K562 (cell line): ENCODE data around the gene TYW1. TPM values are rescaled to one million over a fixed set of nuclear protein-coding genes. Genes with fewer than 3 reads are reported as not detected.

Experiments used
- ASH1L ChIP-seq: fragments of 450-650 bp; IDR thresholded peaks from 2 replicates; pipeline ENCODE4 v1.6.1; 2018; ENCODE audit warnings: borderline replicate concordance, mild to moderate bottlenecking, low read depth; ENCODE audit not compliant: partially characterized antibody
- CC2D1A ChIP-seq: fragments of 450-650 bp; IDR thresholded peaks from 2 replicates; pipeline ENCODE4 v1.6.1; 2017; ENCODE audit warnings: mild to moderate bottlenecking
- CHD2 ChIP-seq: IDR thresholded peaks from 2 replicates; pipeline ENCODE4 v1.6.1; 2011; ENCODE audit warnings: low read depth, low read length
- EZH2 ChIP-seq: IDR thresholded peaks from 2 replicates; pipeline ENCODE4 v1.6.1; 2012; ENCODE audit warnings: low read depth, mild to moderate bottlenecking, inconsistent platforms, low read length, borderline replicate concordance
- FOS ChIP-seq: IDR thresholded peaks from 3 replicates; pipeline ENCODE4 v1.6.1; 2011; ENCODE audit not compliant: insufficient read length; ENCODE audit errors: extremely low read depth
- MTA3 ChIP-seq: fragments of 450-650 bp; formaldehyde crosslinking; IDR thresholded peaks from 2 replicates; pipeline ENCODE4 v1.6.1; 2017; ENCODE audit warnings: mild to moderate bottlenecking, borderline replicate concordance
- NCOR1 ChIP-seq: fragments of 450-650 bp; IDR thresholded peaks from 2 replicates; pipeline ENCODE4 v1.6.1; 2016; ENCODE audit warnings: mild to moderate bottlenecking, moderate library complexity
- POLR2A ChIP-seq: fragments of 450-650 bp; conservative IDR thresholded peaks from 2 replicates; pipeline ENCODE4 v1.6.1; 2016
- RAD51 ChIP-seq: fragments of 450-650 bp; IDR thresholded peaks from 2 replicates; pipeline ENCODE4 v1.7.1; 2016; ENCODE audit warnings: low read depth, mild to moderate bottlenecking, borderline replicate concordance
- RBBP5 ChIP-seq: fragments of 200-600 bp; sonication (generic); IDR thresholded peaks from 2 replicates; pipeline ENCODE4 v1.6.1; 2012; ENCODE audit warnings: borderline replicate concordance, mild to moderate bottlenecking, low read length, control low read depth, inconsistent platforms; ENCODE audit not compliant: insufficient read depth, poor library complexity, severe bottlenecking
- RBFOX2 ChIP-seq: fragments of 200-400 bp; formaldehyde crosslinking; IDR thresholded peaks from 2 replicates; pipeline ENCODE4 v1.6.1; 2017; ENCODE audit warnings: low read depth, mild to moderate bottlenecking, low read length, moderate library complexity
- SIRT6 ChIP-seq: IDR thresholded peaks from one replicate; pipeline ENCODE4 v1.6.1; 2012; ENCODE audit warnings: low read depth, mild to moderate bottlenecking, control low read depth, inconsistent platforms, low read length, moderate library complexity
- SREBF1 ChIP-seq: fragments of 150-350 bp; IDR thresholded peaks from 2 replicates; pipeline ENCODE4 v1.6.1; 2014; ENCODE audit warnings: antibody characterized with exemption, low read depth, low read length, borderline replicate concordance
- TAF9B ChIP-seq: fragments of 450-650 bp; IDR thresholded peaks from 2 replicates; pipeline ENCODE4 v1.6.1; 2018; ENCODE audit warnings: mild to moderate bottlenecking; ENCODE audit not compliant: partially characterized antibody
- TBP ChIP-seq: optimal IDR thresholded peaks from 2 replicates; pipeline ENCODE3; 2011; ENCODE audit warnings: low read depth, low read length, improper control_type of control experiment
- TRIM24 ChIP-seq, 2 experiments: fragments of 450-650 bp; IDR thresholded peaks; 2 replicates each; pipeline ENCODE4 v1.6.1; 2016
- ZNF140 ChIP-seq: fragments of 250-450 bp; sonication (Bioruptor Pico); IDR thresholded peaks from 2 replicates; pipeline ENCODE4 v1.8.0; 2021; ENCODE audit warnings: moderate library complexity, mild to moderate bottlenecking, inconsistent platforms
- polyA plus RNA-seq, 8 experiments: library from polyadenylated mRNA; depleted of rRNA in 4 of 8; stranded (reverse) in 5 of 8; unstranded in 3 of 8; fragments of >200 nt; fragmentation: Nextera tagmentation in 2 of 8; fragmentation: Illumina TruSeq in 1 of 8; extraction: Ambion mirVana in 2 of 8; extraction: Trizol in 1 of 8; gene quantifications; 2 replicates each; pipeline versions ENCODE4 v1.2.1 to v1.2.3, GENCODE V29; 2011 to 2014; ENCODE audit warnings: inconsistent platforms in 1 of 8, missing spikeins in 1 of 8
- total RNA-seq, 7 experiments: library from RNA; depleted of rRNA in 6 of 7; stranded (reverse); fragments of >200 nt in 6 of 7; fragmentation: Illumina TruSeq in 2 of 7; extraction: Trizol in 2 of 7; gene quantifications; 2 replicates each; pipeline versions ENCODE4 v1.2.1 to v1.2.3, GENCODE V29; 2011 to 2021; ENCODE audit warnings: low replicate concordance in 1 of 7
- TF ChIP-seq, protein P1 (sequence below), 2 experiments: fragments of 450-650 bp in 1 of 2; sonication (generic) in 1 of 2; formaldehyde crosslinking in 1 of 2; IDR thresholded peaks in 1 of 2; conservative IDR thresholded peaks in 1 of 2; 2 replicates each; pipeline versions ENCODE4 v1.6.1 to v1.8.1; 2016 to 2023; ENCODE audit warnings: mild to moderate bottlenecking in 2 of 2, moderate library complexity in 2 of 2, inconsistent platforms in 1 of 2, missing genetic modification reagents in 1 of 2
- TF ChIP-seq, protein P2 (sequence below): sonication (generic); formaldehyde crosslinking; IDR thresholded peaks from 2 replicates; pipeline ENCODE4 v1.9.0; 2022; ENCODE audit warnings: mild to moderate bottlenecking, missing genetic modification reagents
- TF ChIP-seq, protein P3 (sequence below): fragments of 450-650 bp; IDR thresholded peaks from 2 replicates; pipeline ENCODE4 v1.6.1; 2018; ENCODE audit not compliant: partially characterized antibody

Gene TYW1
- total and polyA plus RNA-seq, 9 of the 15 experiments (the other 6 are each of a cell fraction or from before 2014, with no cell fraction given): 17.4 to 32.0 (median 26.2) TPM

DNA sequence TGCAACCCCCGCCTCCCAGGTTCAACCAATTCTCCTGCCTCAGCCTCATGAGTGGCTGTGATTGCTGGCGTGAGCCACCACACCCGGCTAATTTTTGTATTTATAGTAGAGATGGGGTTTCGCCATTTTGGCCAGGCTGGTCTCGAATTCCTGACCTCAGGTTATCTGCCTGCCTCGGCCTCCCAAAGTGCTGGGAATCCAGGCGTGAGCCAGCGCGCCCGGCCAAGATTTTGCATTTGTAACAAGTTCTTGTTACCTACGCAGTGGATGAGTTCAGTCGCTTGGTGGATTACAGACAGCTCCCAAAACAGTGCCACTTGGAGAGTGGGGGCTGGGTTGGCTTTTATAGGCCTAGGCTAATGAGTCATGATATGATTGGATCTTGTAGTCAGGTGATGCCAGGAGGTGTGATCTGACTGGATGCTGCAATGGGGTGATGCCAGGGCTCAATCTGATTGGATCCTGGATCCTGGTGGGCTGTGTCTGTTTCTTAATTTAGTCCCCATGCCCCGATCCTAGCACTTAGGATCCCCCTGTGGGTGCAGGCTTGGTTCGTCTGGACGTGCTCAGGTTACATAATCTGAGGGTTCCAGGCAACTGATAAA lies 21.5 kb upstream of the TYW1 start (continued):
- TF ChIP-seq, protein P1, sequence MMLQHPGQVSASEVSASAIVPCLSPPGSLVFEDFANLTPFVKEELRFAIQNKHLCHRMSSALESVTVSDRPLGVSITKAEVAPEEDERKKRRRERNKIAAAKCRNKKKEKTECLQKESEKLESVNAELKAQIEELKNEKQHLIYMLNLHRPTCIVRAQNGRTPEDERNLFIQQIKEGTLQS (IDR thresholded peaks at IDR 0.05): peak; percentile 30; the same call in 1 of the 2 replicates
- TF ChIP-seq, protein P1 (CRISPR knock-in tag; conservative IDR thresholded peaks at IDR 0.05): no peak
- TF ChIP-seq, protein P2, sequence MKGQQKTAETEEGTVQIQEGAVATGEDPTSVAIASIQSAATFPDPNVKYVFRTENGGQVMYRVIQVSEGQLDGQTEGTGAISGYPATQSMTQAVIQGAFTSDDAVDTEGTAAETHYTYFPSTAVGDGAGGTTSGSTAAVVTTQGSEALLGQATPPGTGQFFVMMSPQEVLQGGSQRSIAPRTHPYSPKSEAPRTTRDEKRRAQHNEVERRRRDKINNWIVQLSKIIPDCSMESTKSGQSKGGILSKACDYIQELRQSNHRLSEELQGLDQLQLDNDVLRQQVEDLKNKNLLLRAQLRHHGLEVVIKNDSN (CRISPR knock-in tag): peak; percentile 80
- TF ChIP-seq RBBP5: no peak
- TF ChIP-seq SREBF1: peak; percentile 93
- no peak for TF ChIP-seq SIRT6
- TF ChIP-seq MTA3: peak; percentile 54; the same call in 1 of the 2 replicates
- no peak for TF ChIP-seq EZH2
- peak; percentile 74 for TF ChIP-seq TBP
- TF ChIP-seq ZNF140: no peak
- 0 out of 2 replicates have a peak, but pooled peaks have one; percentile 16 for TF ChIP-seq RBFOX2
- 0 out of 2 replicates have a peak, but pooled peaks have one; percentile 16 for TF ChIP-seq CC2D1A
- TF ChIP-seq CHD2: 0 out of 2 replicates have a peak, but pooled peaks have one; percentile 23
- TF ChIP-seq ASH1L: peak; percentile 36
- TF ChIP-seq TAF9B: peak; percentile 11
- peak in 1 of 2 experiments; percentile 65; a peak in 1 of 4 replicates for TF ChIP-seq TRIM24 (IDR thresholded peaks at IDR 0.05)
- TF ChIP-seq NCOR1: peak; percentile 28; the same call in 1 of the 2 replicates
- TF ChIP-seq FOS: peak; percentile 47
- TF ChIP-seq, protein P3, sequence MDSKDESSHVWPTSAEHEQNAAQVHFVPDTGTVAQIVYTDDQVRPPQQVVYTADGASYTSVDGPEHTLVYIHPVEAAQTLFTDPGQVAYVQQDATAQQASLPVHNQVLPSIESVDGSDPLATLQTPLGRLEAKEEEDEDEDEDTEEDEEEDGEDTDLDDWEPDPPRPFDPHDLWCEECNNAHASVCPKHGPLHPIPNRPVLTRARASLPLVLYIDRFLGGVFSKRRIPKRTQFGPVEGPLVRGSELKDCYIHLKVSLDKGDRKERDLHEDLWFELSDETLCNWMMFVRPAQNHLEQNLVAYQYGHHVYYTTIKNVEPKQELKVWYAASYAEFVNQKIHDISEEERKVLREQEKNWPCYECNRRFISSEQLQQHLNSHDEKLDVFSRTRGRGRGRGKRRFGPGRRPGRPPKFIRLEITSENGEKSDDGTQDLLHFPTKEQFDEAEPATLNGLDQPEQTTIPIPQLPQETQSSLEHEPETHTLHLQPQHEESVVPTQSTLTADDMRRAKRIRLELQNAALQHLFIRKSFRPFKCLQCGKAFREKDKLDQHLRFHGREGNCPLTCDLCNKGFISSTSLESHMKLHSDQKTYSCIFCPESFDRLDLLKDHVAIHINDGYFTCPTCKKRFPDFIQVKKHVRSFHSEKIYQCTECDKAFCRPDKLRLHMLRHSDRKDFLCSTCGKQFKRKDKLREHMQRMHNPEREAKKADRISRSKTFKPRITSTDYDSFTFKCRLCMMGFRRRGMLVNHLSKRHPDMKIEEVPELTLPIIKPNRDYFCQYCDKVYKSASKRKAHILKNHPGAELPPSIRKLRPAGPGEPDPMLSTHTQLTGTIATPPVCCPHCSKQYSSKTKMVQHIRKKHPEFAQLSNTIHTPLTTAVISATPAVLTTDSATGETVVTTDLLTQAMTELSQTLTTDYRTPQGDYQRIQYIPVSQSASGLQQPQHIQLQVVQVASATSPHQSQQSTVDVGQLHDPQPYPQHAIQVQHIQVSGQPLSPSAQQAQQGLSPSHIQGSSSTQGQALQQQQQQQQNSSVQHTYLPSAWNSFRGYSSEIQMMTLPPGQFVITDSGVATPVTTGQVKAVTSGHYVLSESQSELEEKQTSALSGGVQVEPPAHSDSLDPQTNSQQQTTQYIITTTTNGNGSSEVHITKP: peak; percentile 48
- TF ChIP-seq RAD51: peak; percentile 62; the same call in 1 of the 2 replicates
- TF ChIP-seq POLR2A: peak; percentile 48; the same call in 1 of the 2 replicates
